Measurements from ENCODE around the gene IMMP2L.

Gene IMMP2L

GRCh38 chr7:111240371-111240770 lies 321.9 kb downstream of the IMMP2L start:
- TF ChIP-seq ZFX (IDR thresholded peaks at IDR 0.05), result no peak

GRCh38 chr7:111239437-111239836 lies 322.9 kb downstream of the IMMP2L start:
- H3K27ac ChIP-seq, result no peak overlapping the region
- TF ChIP-seq ZFX (IDR thresholded peaks at IDR 0.05) (no peak), CTCF (conservative IDR thresholded peaks at IDR 0.05) (no peak)

More at GRCh38 chr7:111240371-111240770, 321.9 kb downstream of the IMMP2L start:
- no peak overlapping the region for H3K27ac ChIP-seq

- no peak for TF ChIP-seq CTCF (conservative IDR thresholded peaks at IDR 0.05)
- no peak for TF ChIP-seq ZFX (IDR thresholded peaks at IDR 0.05)
Observed at GRCh38 chr7:111238886-111239285, 323.4 kb downstream of the IMMP2L start.

GRCh38 chr7:111235709-111236108 lies 326.6 kb downstream of the IMMP2L start:
- no peak overlapping the region for H3K27ac ChIP-seq
- no peak for TF ChIP-seq ZFX (IDR thresholded peaks at IDR 0.05)
- TF ChIP-seq CTCF (conservative IDR thresholded peaks at IDR 0.05), result no peak

More at GRCh38 chr7:111238886-111239285, 323.4 kb downstream of the IMMP2L start:
- H3K27ac ChIP-seq, result no peak overlapping the region

- H3K27ac ChIP-seq, result no peak overlapping the region
- TF ChIP-seq ZFX (IDR thresholded peaks at IDR 0.05) (no peak), CTCF (conservative IDR thresholded peaks at IDR 0.05) (no peak)
Observed at GRCh38 chr7:111232249-111233084, 329.8 kb downstream of the IMMP2L start.

GRCh38 chr7:111229916-111230315 lies 332.4 kb downstream of the IMMP2L start:
- H3K27ac ChIP-seq, result no peak overlapping the region
- TF ChIP-seq ZFX (IDR thresholded peaks at IDR 0.05) (no peak), CTCF (conservative IDR thresholded peaks at IDR 0.05) (no peak)

GRCh38 chr7:111229181-111229740 lies 333.0 kb downstream of the IMMP2L start:
- TF ChIP-seq ZFX (IDR thresholded peaks at IDR 0.05) (no peak), CTCF (conservative IDR thresholded peaks at IDR 0.05) (no peak)
- no peak overlapping the region for H3K27ac ChIP-seq

Data from C4-2B (cell line).